H7 (cell line): ENCODE results near the gene CMKLR1. TPM values are rescaled to one million over a fixed set of nuclear protein-coding genes. Genes with fewer than 3 reads are reported as not detected.

ENCODE experiments used
- DNase-seq: peaks from one replicate; pipeline ENCODE4 v3.0.0; 2012
- H3K27me3 ChIP-seq: 2 replicates; pipeline ENCODE4 v1.6.0; 2011; ENCODE audit warnings: mild to moderate bottlenecking, low read length; ENCODE audit not compliant: control insufficient read depth, insufficient read depth
- H3K36me3 ChIP-seq: replicated peaks from 2 replicates; pipeline ENCODE4 v1.5.1; 2011; ENCODE audit warnings: low read length; ENCODE audit not compliant: control insufficient read depth, insufficient read depth
- H3K4me3 ChIP-seq: 2 replicates; pipeline ENCODE4 v1.5.1; 2011; ENCODE audit warnings: low read depth, mild to moderate bottlenecking, control low read depth, low read length, moderate library complexity; ENCODE audit not compliant: insufficient read depth
- total RNA-seq: library from RNA; depleted of rRNA; stranded (reverse); fragments of >200 nt; shearing (Covaris generic); gene quantifications from 2 replicates; pipeline ENCODE4 v1.2.3, GENCODE V29; 2014

CMKLR1 gene
- total RNA-seq, 1 experiment from 2014 or later, result 1.8 TPM

DNA sequence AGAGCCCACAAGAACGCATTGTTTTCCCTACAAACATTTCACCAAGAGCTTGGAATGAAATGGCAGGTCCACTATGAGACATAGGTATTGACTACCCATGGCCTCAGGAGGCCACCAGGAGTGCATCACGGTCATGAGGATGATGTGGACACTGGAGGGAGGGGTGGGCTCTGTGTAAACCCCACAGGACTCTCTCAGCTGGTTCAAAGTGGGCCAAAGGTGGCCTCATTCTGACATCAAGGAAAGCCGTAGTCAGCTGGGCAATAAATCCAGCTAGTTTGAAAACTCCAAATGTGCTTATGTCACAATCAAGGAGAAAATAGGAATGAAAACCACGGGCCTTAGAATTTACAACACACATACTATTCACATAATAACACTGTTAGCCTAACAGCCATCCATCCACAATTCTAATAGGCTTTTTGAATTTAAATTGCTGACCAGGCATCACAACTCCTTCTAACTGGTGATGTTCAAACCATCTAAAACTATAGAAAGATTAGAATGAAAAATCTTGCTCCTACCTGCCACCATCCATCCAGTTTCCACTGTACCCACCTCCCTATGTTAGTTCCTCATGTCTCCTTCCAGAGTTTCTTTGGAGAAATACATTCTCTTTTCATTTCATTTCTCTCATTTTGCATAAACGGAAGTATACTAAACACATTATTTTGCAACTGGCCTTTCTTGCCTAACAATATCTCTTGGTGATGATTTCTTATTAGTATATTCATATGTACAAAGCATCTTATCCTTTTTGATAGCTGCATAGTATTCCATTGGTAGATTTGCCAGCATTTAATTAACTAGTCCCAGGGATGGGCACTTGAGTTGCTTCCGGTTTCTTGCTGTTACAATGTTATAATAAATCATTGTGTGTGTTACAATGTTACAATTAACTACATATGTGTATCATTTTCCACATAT is 21.5 kb downstream of the CMKLR1 start:
- no peak for DNase-seq
- Histone ChIP-seq H3K4me3 (no peak overlapping the region), H3K36me3 (no peaks in the 10 kb centered on the region), H3K27me3 (no peaks in the 10 kb centered on the region)

DNA sequence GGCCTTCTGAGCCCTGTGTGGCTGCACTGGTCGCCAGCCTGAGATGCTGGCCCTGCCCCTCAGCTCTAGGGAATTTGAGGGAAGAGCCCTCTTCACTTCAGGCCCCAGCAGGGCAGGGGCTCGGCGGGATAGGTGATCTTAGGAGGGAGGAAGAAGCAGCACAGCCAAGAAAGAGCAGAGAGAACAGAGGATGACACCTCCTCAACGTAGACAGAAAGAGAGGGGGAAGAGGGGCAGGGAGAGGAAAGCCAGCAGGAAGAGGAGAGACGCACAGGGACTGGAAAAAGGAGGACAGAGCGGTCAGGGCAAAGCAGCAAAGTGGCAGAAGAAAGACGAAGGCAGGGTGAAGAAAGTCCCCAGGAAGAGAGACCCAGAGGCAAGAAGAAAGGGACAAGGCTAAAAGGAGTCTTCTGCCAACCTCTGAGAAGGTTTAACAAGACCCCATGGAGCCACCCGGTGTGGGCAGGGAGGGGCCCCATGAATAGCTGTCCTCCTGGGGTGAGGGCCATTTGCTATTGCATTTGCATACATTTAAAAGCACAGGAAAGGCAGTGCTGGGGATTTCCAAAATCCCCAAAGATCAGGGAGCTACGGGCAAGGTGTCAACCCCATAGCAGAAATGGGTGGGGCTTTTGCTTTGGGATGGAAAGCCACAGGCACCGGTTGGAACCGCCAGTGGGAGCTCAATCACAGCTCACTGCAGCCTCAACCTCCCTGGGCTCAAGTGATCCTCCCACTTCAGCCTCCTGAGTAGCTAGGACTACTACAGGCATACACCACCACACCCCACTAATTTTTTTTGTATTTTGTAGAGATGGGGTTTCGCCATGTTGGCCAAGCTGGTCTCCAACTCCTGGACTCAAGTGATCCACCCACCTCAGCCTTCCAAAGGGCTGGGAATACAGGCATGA is 22.7 kb downstream of the CMKLR1 start:
- Histone ChIP-seq H3K36me3 (no peaks in the 10 kb centered on the region), H3K27me3 (no peaks in the 10 kb centered on the region), H3K4me3 (no peak overlapping the region)
- peak; percentile 77 for DNase-seq

DNA sequence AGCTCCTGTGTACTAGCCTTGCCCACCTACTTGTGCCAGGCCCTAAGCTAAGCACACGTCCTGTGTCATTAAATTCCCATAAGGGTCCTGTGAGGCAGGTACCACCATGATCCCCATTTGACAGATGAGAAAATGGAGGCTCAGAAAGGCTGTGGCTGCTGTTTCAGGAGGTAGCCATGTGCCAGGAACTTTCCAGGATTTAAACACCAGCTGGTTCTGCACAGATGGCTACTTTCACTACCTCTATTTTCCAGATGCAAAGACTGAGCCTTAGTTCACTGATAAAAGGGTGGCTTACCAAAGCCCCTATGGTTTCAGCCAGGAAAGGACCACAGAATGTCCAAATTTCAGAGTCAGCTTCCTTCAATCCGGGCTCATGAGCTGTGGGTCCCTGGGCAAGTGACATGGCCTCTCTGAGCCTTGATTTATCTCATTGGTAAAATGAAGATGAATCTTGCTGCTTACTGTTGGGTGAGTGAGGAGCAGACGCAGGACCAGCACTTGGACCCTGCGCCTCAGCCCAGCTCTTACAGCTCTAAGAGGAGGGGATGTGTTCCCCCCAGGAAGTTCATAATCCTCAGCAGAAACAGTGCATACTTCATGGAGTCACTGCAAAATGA is 23.5 kb downstream of the CMKLR1 start:
- H3K27me3 ChIP-seq, result no peaks in the 10 kb centered on the region
- H3K4me3 ChIP-seq, result no peak overlapping the region
- no peak for DNase-seq
- no peaks in the 10 kb centered on the region for H3K36me3 ChIP-seq

DNA sequence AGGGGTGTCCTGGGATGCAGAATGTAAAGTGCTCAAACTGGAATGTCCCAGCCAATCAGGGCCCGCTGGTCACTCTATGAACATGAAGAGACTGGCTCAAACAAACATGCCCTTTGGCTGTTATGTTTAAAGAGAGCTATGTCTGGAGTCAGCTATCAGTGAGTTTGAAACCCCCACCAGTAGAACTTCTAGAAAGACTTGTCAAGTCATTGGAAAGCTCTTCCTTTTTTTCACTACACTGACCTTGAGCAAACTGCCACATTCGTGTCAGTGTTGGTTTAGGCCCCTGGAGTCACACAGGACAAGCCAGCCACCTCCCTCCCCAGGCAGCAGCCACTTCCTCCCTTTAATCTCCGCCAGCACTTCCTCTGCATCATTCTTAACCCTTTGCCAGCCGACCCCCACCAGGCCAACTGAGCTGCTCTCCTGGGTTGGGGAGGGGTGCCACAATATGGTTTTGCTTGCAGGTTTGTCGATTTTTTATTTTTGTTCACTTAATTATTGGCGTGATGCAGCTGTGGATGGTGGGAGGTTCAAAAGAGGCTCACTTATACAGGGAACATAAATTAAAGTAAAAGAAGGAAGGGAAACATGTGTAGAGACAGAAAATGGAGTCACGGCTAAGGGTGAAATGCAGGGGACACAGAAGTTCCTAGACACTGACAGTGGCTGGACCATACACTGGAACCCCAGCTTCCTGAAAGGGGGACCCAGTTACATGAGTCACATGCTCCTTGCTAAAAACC is 25.3 kb downstream of the CMKLR1 start:
- Histone ChIP-seq H3K4me3 (no peak overlapping the region), H3K36me3 (no peaks in the 10 kb centered on the region), H3K27me3 (no peaks in the 10 kb centered on the region)
- no peak for DNase-seq

DNA sequence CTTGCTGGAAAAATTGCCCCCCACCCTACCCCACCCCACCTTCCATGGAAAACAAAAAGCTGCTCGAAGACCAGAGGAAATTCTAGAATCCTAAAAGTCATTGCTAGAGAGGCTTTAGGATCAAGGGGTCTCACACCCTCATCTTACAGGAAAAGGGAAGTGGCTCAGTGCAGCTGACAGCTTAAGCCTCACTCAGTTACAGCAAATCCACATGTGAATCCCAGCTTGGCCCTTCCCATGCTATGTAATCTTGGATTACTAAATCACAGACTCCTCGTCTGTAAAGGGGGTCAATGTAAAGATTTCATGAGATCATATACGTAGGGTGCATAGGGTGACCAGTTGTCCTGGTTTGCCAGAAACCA is 25.9 kb downstream of the CMKLR1 start:
- no peak overlapping the region for H3K4me3 ChIP-seq
- no peaks in the 10 kb centered on the region for H3K36me3 ChIP-seq
- no peaks in the 10 kb centered on the region for H3K27me3 ChIP-seq
- no peak for DNase-seq

DNA sequence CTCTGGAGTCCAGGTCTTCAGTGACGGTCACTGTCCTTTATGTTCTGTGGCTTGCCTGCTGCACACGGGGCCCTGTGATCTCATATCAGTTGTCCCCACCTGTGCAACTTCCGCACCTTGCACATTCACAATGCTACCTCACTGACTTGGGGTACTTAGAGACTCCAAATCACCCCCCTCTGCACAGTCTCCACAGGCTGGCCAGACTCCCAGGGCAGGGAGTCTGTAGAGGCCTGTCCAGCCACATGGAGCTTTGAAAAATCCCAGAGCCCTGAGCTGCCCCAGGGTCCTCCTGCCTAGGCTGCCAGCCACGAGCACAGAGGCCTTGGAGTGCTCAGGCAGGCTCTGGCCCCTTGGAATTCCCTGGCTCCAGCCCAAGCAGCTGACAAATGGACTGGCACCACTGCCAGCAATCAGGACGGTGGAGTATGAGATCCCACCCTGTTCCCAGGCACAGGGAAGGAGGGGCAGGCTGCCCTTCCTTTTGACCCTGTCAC is 26.4 kb downstream of the CMKLR1 start:
- H3K4me3 ChIP-seq, result no peak overlapping the region
- H3K36me3 ChIP-seq, result no peaks in the 10 kb centered on the region
- no peak for DNase-seq
- no peaks in the 10 kb centered on the region for H3K27me3 ChIP-seq

DNA sequence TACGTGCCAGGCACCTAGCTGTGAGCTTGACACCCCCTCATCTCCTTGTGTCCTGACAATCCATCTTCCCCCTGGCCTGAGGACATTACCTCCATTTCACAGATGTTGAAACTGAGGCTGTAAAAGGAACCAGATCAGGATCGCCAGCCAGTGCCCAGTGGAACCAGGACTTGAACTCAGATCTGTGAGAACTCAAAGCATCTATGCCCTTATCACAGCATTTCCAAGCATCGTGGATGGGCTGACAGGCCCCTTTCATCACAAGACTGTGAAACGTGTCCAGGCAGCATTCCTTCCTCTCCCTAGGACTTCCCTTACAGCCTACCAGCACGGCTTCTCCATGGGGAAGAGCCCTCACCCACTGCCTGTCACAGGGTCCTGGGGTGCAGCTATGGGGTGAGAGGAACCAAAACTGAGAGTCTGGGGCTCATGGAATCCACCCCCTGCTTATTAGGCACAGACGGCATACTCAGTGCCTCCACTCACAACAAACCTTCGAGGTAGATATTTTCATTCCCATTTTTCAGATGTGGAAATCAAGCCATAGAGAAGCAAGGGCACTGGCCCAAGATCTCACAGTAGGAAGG is 26.9 kb downstream of the CMKLR1 start:
- DNase-seq, result no peak
- Histone ChIP-seq H3K4me3 (no peak overlapping the region), H3K27me3 (no peaks in the 10 kb centered on the region), H3K36me3 (no peaks in the 10 kb centered on the region)

DNA sequence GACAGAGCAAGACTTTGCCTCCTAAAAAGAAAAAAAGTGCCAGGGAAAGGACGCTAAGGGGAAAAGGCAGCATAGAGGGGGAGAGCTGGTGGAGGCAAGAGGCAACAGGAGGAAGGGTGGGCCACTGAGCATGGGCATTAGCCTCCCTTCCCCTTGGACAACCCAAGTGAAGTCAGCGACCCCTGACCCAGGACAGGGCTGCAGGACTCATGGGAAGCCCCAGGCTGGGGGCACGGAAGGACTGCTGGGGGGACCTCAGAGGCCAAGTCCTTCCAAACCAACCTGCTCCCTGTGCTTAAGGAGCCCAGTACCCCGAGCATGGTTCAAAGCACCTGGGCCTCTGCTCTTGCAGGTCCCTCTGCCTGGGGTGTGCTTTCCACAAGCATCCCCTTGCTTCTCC is 27.5 kb downstream of the CMKLR1 start:
- H3K27me3 ChIP-seq, result no peaks in the 10 kb centered on the region
- no peaks in the 10 kb centered on the region for H3K36me3 ChIP-seq
- DNase-seq, result no peak
- H3K4me3 ChIP-seq, result no peak overlapping the region

DNA sequence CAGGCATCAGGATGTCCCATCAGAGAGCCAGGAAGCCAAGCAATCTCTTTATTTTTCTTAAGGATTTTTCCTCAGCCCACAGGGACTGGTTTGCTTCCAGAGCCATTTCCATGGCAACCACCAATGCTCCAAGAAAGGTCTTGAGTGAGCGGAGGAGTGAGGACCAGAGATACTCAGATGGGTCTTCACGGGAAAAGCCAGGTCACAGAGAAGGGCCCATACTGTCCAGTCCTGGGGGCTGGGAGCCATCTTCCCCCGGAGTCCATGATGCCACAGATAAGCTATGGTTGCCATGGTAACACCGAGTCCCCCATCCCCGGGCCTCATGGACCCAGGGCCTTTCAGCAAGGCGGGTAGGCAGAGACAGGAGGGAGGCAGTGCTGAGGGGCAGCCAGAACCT is 28.6 kb downstream of the CMKLR1 start:
- Histone ChIP-seq H3K36me3 (no peaks in the 10 kb centered on the region), H3K27me3 (no peaks in the 10 kb centered on the region), H3K4me3 (no peak overlapping the region)
- DNase-seq, result peak; percentile 55

DNA sequence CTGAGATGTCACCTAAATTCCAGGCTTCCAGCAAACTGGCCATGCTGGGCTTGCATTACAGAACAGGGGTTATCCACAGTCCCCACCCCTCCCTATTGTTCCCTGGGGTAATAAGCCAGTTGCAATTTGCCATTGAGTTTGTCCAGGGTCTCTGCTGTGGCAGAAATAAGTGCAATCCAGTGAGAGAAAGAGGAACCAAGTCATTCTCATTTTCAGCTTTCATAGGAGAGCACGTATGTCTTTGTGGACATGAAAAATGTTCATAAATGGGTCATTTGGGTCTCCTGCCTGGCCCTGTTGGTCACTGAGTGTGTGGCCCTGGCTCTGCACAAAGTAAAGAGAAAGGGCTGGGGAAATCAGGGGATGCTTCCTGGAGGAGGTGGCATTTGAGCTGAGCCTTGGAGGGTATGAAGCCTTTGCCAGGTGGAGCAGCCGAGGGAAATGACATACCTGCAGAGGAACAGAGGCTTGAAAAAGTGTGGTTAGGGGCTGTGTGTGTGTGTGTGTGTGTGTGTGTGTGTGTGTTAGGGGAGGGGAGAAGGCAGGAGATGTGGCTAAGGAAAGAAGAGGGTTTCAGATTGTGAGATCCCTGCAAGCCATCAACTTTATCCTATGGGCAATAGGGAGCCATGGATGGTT is 29.3 kb downstream of the CMKLR1 start:
- Histone ChIP-seq H3K4me3 (no peak overlapping the region), H3K36me3 (no peaks in the 10 kb centered on the region), H3K27me3 (no peaks in the 10 kb centered on the region)
- no peak for DNase-seq

DNA sequence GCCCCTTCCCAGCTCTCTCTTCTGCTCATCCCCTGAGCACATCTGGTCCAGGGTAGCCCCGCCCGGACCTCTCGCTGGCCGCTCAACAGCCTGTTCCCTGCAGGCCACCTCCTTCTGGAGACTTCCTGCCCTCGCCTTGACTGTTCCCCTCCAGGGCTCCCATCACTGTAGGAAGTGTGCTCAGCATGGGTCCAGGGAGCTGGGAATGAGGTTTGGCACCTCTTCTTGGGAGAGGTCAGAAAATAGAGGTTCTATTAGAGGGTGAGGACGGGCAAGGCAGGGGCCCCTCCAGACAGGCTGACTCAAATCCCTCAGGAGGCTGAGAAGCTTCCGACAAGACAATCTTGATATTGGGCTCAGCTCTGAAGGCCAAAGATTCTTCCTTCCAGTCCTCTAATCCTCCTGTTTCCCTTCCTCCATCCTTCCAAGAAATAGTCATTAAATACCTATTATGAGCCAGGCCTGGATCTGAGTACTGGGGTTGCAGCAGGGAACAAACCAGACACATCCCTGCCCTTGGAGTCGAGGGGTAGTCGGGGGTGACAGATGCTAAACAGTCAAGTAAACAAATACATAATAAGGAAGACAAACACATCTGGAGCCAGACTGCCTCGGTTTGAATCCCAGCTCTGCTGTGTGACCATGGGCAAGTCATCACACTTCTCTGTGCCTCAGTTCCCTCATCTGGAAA is 30.6 kb downstream of the CMKLR1 start:
- DNase-seq, result no peak
- no peaks in the 10 kb centered on the region for H3K36me3 ChIP-seq
- no peak overlapping the region for H3K4me3 ChIP-seq
- no peaks in the 10 kb centered on the region for H3K27me3 ChIP-seq

DNA sequence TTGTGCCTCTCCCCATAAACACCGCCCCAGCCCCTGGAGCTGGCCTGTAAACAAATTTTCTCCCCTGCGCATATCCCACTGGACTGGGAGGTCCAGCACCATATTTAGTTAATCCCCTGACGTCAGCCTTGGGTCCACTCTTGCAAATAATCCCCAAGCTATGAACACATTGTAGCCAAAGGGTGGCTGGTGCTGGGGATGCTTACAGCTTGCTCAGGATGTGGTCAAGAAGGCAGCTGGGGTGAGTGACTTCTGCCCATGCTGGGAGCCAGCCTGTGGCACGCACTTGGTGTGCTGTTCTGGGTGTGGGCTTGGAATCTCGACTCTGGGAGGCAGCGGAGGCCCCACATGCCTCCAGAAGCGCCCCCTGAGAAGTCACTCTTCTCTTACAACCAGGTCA is 32.1 kb downstream of the CMKLR1 start:
- Histone ChIP-seq H3K4me3 (no peak overlapping the region), H3K27me3 (no peaks in the 10 kb centered on the region), H3K36me3 (no peaks in the 10 kb centered on the region)
- DNase-seq, result no peak

DNA sequence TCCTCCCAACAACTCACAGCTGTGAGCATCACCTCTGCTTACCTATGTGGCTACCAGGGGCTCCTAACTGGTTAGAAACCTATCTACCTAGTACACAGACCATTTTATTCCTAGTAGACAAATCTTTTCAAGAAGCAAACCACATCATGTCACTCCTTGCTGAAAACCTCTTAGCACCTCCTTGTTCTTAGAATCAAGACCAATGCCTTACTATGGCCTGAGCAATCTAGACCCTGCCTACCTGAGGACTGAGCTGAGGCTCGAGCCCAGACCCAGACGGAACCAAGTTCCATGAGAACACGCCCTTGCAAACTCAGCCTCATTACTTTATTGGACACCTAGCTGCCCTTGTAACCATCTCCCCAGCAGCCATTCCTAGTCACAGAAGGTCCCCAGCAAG is 32.6 kb downstream of the CMKLR1 start:
- Histone ChIP-seq H3K36me3 (no peaks in the 10 kb centered on the region), H3K27me3 (no peaks in the 10 kb centered on the region), H3K4me3 (no peak overlapping the region)
- no peak for DNase-seq
